Measurements from ENCODE around the gene CRISPLD2.

The CRISPLD2 gene

GRCh38 chr16:84896847-84897246 is 77.1 kb downstream of the CRISPLD2 start:
- no peak for DNase-seq (ENCODE audit: low read depth)
- TF ChIP-seq CTCF (IDR thresholded peaks at IDR 0.05; ENCODE audit: control insufficient read depth, insufficient read depth, low read depth, low read length, missing control alignments) = no peak
- H3K4me3 ChIP-seq (ENCODE audit: control insufficient read depth, low read depth, low read length) = no peak overlapping the region

GRCh38 chr16:84897911-84898377 is 78.2 kb downstream of the CRISPLD2 start:
- no peak overlapping the region for H3K4me3 ChIP-seq (ENCODE audit: control insufficient read depth, low read depth, low read length)
- DNase-seq (ENCODE audit: low read depth) = no peak
- no peak for TF ChIP-seq CTCF (IDR thresholded peaks at IDR 0.05; ENCODE audit: control insufficient read depth, insufficient read depth, low read depth, low read length, missing control alignments)

- no peak overlapping the region for H3K4me3 ChIP-seq (ENCODE audit: control insufficient read depth, low read depth, low read length)
- no peak for TF ChIP-seq CTCF (IDR thresholded peaks at IDR 0.05; ENCODE audit: control insufficient read depth, insufficient read depth, low read depth, low read length, missing control alignments)
- DNase-seq (ENCODE audit: low read depth) = no peak
Measured at GRCh38 chr16:84898447-84898846, 78.7 kb downstream of the CRISPLD2 start.

GRCh38 chr16:84899414-84899813 is 79.6 kb downstream of the CRISPLD2 start:
- no peak for TF ChIP-seq CTCF (IDR thresholded peaks at IDR 0.05; ENCODE audit: control insufficient read depth, insufficient read depth, low read depth, low read length, missing control alignments)
- no peak overlapping the region for H3K4me3 ChIP-seq (ENCODE audit: control insufficient read depth, low read depth, low read length)
- DNase-seq (ENCODE audit: low read depth) = no peak

GRCh38 chr16:84905965-84906460 is 86.2 kb downstream of the CRISPLD2 start:
- DNase-seq (ENCODE audit: low read depth) = no peak
- no peak overlapping the region for H3K4me3 ChIP-seq (ENCODE audit: control insufficient read depth, low read depth, low read length)
- TF ChIP-seq CTCF (IDR thresholded peaks at IDR 0.05; ENCODE audit: control insufficient read depth, insufficient read depth, low read depth, low read length, missing control alignments) = no peak

- no peak for TF ChIP-seq CTCF (IDR thresholded peaks at IDR 0.05; ENCODE audit: control insufficient read depth, insufficient read depth, low read depth, low read length, missing control alignments)
- H3K4me3 ChIP-seq (ENCODE audit: control insufficient read depth, low read depth, low read length) = no peak overlapping the region
- DNase-seq (ENCODE audit: low read depth) = no peak
Measured at GRCh38 chr16:84907051-84907450, 87.3 kb downstream of the CRISPLD2 start.

- no peak for TF ChIP-seq CTCF (IDR thresholded peaks at IDR 0.05; ENCODE audit: control insufficient read depth, insufficient read depth, low read depth, low read length, missing control alignments)
- peak; percentile 55 for DNase-seq (ENCODE audit: low read depth)
Measured at GRCh38 chr16:84907575-84907974, 87.8 kb downstream of the CRISPLD2 start.

More at GRCh38 chr16:84907575-84907974, 87.8 kb downstream of the CRISPLD2 start:
- no peak overlapping the region for H3K4me3 ChIP-seq (ENCODE audit: control insufficient read depth, low read depth, low read length)

All from AG09309 (cell line).